Muscle layer of duodenum (tissue), 2 donors: ENCODE measurements around the gene ZIC4.

Experiments
- H3K27ac ChIP-seq: one replicate; pipeline ENCODE4 v1.7.0; 2013; ENCODE audit warnings: mild to moderate bottlenecking, low read length
- H3K27me3 ChIP-seq: one replicate; pipeline ENCODE4 v1.7.0; 2013; ENCODE audit warnings: low read depth, mild to moderate bottlenecking, control low read depth, low read length
- H3K36me3 ChIP-seq, 2 donors: one replicate each; pipeline ENCODE4 v1.7.0; 2013; ENCODE audit warnings: low read length in 2 of 2, control low read depth in 1 of 2, mild to moderate bottlenecking in 1 of 2; ENCODE audit not compliant: insufficient read depth in 2 of 2, control insufficient read depth in 1 of 2
- H3K4me1 ChIP-seq, 2 donors: one replicate each; pipeline ENCODE4 v1.7.0; 2013; ENCODE audit warnings: low read length in 2 of 2, mild to moderate bottlenecking in 2 of 2, control low read depth in 1 of 2, moderate library complexity in 1 of 2; ENCODE audit not compliant: insufficient read depth in 2 of 2, control insufficient read depth in 1 of 2
- H3K4me3 ChIP-seq, 2 donors: one replicate each; pipeline ENCODE4 v1.7.0; 2013; ENCODE audit warnings: low read length in 2 of 2, low read depth in 1 of 2, mild to moderate bottlenecking in 1 of 2
- H3K9me3 ChIP-seq, 2 donors: one replicate each; pipeline ENCODE4 v1.7.0; 2013; ENCODE audit warnings: low read length in 2 of 2, control low read depth in 1 of 2, mild to moderate bottlenecking in 1 of 2; ENCODE audit not compliant: control insufficient read depth in 1 of 2
- donor health status: healthy.

Gene ZIC4

GRCh38 chr3:147417551-147418295 is 11.4 kb upstream of the ZIC4 start:
- peaks cover 76% of the 10 kb centered on the region for H3K27me3 ChIP-seq

GRCh38 chr3:147416931-147417330 is 10.6 kb upstream of the ZIC4 start:
- Histone ChIP-seq H3K4me1 (peaks cover 0 to 31% of the 10 kb centered on the region in 2 donors), H3K27ac (no peak overlapping the region), H3K27me3 (peaks cover 76% of the 10 kb centered on the region), H3K9me3 (peaks cover 0 to 10% of the 10 kb centered on the region in 2 donors), H3K4me3 (no peak overlapping the region), H3K36me3 (no peaks in the 10 kb centered on the region)

More at GRCh38 chr3:147417551-147418295, 11.4 kb upstream of the ZIC4 start:
- H3K4me1 ChIP-seq: peaks cover 0 to 27% of the 10 kb centered on the region in 2 donors
- H3K9me3 ChIP-seq: peaks cover 3 to 7% of the 10 kb centered on the region in 2 donors
- no peaks in the 10 kb centered on the region for H3K36me3 ChIP-seq
- H3K4me3 ChIP-seq: no peak overlapping the region
- no peak overlapping the region for H3K27ac ChIP-seq

GRCh38 chr3:147415874-147416273 is 9.5 kb upstream of the ZIC4 start:
- Histone ChIP-seq H3K4me1 (peaks cover 5 to 29% of the 10 kb centered on the region in 2 donors), H3K36me3 (no peaks in the 10 kb centered on the region), H3K9me3 (peaks cover 0 to 10% of the 10 kb centered on the region in 2 donors), H3K4me3 (no peak overlapping the region), H3K27me3 (peaks cover 76% of the 10 kb centered on the region), H3K27ac (no peak overlapping the region)

GRCh38 chr3:147415286-147415685 is 8.9 kb upstream of the ZIC4 start:
- Histone ChIP-seq H3K9me3 (peaks cover 0 to 9% of the 10 kb centered on the region in 2 donors), H3K36me3 (no peaks in the 10 kb centered on the region), H3K4me3 (no peak overlapping the region), H3K4me1 (peaks cover 5 to 35% of the 10 kb centered on the region in 2 donors), H3K27me3 (peaks cover 76% of the 10 kb centered on the region), H3K27ac (no peak overlapping the region)

DNA sequence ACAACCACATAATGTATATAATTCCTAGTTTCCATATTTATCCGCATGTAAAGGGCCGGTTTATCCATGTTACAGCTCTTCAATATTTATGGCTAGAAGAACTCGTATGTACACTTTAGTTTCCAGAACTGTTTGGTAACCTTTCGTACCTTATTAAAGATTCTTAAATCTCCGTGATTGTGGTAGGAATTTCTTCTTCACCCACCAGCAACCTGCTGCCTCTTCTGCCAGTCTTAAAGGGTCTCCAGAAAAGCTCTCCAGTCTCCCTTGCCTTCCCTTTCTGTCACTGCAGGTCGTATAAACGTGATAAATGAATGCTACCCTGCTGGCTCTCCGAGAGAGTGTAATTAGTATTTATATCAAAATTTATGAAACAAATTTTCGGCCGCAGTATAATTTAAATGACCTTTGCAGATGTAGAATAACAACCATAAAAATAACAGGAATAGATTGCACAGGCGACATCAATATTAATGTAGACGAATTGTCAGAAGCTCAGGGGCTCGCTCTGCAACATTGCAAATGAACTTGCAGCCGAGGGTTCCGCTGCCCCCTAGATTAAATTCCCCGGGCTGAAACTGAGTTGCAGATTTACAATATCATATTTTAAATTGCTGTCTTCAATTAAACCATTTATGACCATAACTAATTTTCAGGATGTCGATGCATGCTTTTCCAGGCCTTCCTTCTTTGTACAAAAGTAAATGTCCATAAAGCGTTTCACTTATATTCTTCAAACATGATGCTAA is 8.2 kb upstream of the ZIC4 start:
- H3K27me3 ChIP-seq: peaks cover 72% of the 10 kb centered on the region

DNA sequence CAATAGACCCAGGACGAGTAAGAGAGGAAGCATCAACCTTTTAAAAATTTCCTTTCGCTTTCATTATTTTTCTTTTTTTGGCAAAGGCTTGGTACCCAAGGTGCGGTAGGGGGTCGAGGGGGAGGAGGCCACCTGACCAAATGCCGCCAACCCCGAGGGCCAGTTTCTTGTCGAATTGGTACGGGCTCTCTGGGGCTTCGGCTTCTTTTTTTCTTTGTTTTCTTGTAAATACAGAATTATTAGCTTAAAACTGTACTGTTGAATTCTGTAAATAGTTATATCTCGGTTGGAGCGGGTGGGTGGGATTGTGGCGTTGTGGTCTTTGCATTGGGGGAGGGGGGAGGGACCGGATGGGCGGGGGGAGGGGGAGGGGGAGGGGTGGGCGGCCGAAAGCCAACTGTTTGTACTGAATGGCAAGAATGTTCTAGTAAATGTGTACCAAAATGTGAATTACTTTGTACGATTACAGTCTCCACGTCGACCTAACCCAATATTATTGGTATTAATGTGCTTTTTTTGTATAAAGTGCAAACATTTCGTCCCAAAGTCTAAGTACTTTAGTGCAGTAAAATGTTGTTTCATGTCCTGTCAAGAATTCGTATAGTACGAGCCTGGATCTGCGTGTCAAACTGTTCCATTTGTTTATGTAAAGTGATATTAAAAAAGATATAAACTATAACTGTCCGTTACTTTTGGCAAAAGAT is 7.5 kb upstream of the ZIC4 start:
- Histone ChIP-seq H3K9me3 (peaks cover 0 to 8% of the 10 kb centered on the region in 2 donors), H3K27ac (no peak overlapping the region), H3K4me3 (peak overlapping the region; percentile 45 to 57), H3K4me1 (peaks cover 5 to 41% of the 10 kb centered on the region in 2 donors), H3K36me3 (no peaks in the 10 kb centered on the region), H3K27me3 (peaks cover 69% of the 10 kb centered on the region)

More for the DNA sequence above, 8.2 kb upstream of the ZIC4 start:
- Histone ChIP-seq H3K4me1 (peaks cover 5 to 41% of the 10 kb centered on the region in 2 donors), H3K36me3 (no peaks in the 10 kb centered on the region), H3K27ac (no peak overlapping the region), H3K9me3 (peaks cover 0 to 8% of the 10 kb centered on the region in 2 donors), H3K4me3 (no peak overlapping the region)

GRCh38 chr3:147412917-147413685 is 6.8 kb upstream of the ZIC4 start:
- Histone ChIP-seq H3K4me3 (peak overlapping the region; percentile 45 to 57), H3K9me3 (peaks cover 4 to 8% of the 10 kb centered on the region in 2 donors), H3K27me3 (peaks cover 69% of the 10 kb centered on the region), H3K4me1 (peaks cover 5 to 45% of the 10 kb centered on the region in 2 donors), H3K36me3 (no peaks in the 10 kb centered on the region), H3K27ac (no peak overlapping the region)

DNA sequence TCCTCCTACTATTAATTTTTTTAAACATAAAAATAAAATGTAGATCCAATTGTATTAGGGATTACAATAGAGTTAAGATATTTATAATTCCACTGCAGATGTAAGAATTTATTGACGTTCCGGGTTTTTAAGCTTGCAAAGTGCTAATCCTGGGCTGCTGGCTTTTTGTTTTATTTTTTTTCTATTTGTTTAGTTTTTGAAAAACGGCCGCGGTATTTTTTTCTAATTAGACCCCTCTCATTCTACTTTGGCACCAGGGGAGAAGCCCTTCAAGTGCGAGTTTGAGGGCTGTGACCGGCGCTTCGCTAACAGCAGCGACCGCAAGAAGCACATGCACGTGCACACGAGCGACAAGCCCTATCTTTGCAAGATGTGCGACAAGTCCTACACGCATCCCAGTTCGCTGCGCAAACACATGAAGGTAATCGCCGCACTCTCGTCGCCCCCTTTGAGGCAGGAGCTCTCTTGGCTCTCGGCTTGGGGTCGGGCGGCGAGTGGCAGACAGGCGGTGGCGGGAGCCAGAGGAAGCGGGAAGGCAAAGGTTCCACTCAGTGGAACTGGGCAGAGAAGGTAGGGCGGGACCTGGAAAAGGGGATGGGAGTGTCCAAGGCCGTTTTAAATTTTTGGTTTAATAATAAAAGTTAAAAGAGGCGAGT is 6.0 kb upstream of the ZIC4 start:
- no peaks in the 10 kb centered on the region for H3K36me3 ChIP-seq
- peaks cover 7 to 8% of the 10 kb centered on the region in 2 donors for H3K9me3 ChIP-seq
- H3K27me3 ChIP-seq: peaks cover 75% of the 10 kb centered on the region
- H3K4me3 ChIP-seq: no peak overlapping the region
- H3K4me1 ChIP-seq: peaks cover 5 to 45% of the 10 kb centered on the region in 2 donors
- H3K27ac ChIP-seq: no peak overlapping the region

- Histone ChIP-seq H3K4me3 (no peak overlapping the region), H3K4me1 (peaks cover 5 to 45% of the 10 kb centered on the region in 2 donors), H3K9me3 (peaks cover 7 to 8% of the 10 kb centered on the region in 2 donors), H3K27ac (no peak overlapping the region), H3K27me3 (peaks cover 80% of the 10 kb centered on the region), H3K36me3 (no peaks in the 10 kb centered on the region)
Observed at GRCh38 chr3:147411815-147412241, 5.5 kb upstream of the ZIC4 start.

DNA sequence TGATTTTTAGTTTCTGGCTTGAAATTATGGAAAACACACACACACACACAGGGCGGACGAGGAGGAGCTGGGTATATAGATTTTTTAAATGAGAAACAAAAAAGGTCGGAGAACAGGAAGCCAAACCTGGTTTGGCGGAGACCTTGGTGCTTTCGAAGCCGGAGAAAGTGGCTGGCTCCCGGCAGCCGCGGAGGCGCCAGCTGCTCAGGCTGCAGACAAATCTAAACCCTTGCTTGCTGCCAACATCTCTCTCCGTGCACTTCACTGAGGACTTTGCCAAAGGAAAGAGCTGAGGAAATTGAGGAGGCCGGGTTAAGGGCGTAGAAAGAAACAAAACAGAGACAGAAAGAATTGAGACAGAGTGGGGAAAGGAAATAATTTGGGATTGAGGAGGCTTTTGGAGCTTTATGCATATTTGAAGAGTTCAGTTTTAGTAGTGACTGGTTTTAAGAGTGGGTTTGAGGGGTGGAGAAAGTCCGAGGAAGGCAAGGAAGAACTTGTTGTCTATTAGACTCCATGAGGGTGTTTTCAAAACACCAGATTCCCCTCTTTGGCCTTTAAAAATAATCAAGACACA is 5.0 kb upstream of the ZIC4 start:
- Histone ChIP-seq H3K27me3 (peaks cover 86% of the 10 kb centered on the region), H3K4me3 (peak overlapping the region; percentile 46 to 56), H3K27ac (no peak overlapping the region), H3K4me1 (peaks cover 5 to 45% of the 10 kb centered on the region in 2 donors), H3K36me3 (no peaks in the 10 kb centered on the region), H3K9me3 (peaks cover 7 to 8% of the 10 kb centered on the region in 2 donors)
